GM19455 (cell line): ENCODE measurements around the gene USP38.
"Not testable (repeated sequence)": the region's sequence is repeated elsewhere in the genome, so short reads cannot be mapped to it uniquely, and the experiment has no call there.

ENCODE experiments used
- ATAC-seq: cut with Tn5 transposase; IDR thresholded peaks from one replicate; pipeline ENCODE4 v1.9.1; 2021; ENCODE audit not compliant: unreplicated experiment

USP38 gene

DNA sequence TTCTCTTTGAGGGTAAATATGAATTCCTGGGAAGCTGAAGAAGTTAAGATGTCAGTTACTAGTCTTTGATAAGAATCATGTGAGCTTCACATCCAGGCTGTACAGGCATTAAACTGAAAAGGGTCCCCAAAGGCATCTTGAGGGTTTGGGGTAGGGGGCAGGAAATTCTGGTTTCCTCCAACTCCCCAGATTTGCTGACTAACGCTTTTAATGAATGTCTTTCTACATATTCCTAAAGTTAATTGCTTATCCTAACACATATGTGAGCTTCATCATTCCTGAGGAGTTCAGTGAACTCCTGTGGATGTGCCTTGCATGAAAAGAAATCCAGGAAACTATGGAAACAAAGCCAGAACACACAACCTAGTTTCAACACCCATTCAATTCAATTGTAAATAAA lies 78.1 kb downstream of the USP38 start:
- no peak for ATAC-seq

DNA sequence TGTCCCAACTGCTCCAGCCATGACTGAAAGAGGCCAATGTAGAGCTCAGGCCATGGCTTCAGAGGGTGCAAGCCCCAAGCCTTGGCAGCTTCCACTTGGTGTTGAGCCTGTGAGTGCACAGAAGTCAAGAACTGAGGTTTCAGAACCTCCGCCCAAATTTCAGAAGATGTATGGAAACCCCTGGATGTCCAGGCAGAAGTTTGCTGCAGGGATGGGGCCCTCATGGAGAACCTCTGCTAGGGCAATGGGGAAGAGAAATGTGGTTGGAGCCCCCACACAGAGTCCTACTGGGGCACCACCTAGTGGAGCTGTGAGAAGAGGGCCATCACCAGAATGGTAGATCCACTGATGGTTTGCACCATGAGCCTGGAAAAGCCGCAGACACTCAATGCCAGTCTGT lies 83.0 kb downstream of the USP38 start:
- ATAC-seq = not testable (repeated sequence)

DNA sequence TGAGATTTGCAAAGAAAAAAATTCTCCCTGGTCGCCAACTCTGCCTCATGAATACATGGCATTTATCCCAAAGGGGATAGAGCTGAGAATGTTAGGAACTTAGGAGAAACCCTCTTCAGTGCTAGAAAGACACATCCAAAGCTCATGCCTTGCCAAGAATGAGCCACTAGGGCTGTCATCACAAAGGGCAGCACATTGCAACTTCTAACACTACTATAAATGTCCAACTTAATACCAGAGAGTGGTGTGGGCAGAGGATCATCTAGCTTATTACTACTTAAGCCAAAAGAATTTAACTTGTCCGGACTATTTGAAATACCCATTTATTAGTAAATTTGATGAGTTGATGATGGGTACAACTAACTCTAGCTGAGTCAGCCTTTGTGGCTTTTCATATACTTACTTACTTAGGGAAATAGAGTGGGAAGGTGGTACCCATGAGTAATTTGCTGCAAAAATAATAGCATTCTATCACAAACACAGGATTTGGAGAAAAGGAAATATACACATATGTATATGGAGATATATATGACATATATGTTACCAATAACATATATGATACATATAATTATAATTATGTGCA lies 85.6 kb downstream of the USP38 start:
- ATAC-seq = no peak
